GM19372 (cell line): ENCODE data around the gene SCYL2.
"Not testable (repeated sequence)": the region's sequence is repeated elsewhere in the genome, so short reads cannot be mapped to it uniquely, and the experiment has no call there.

ENCODE experiments used
- ATAC-seq: cut with Tn5 transposase; IDR thresholded peaks from one replicate; pipeline ENCODE4 v1.9.1; 2021; ENCODE audit warnings: mild to moderate bottlenecking, low read depth, moderate library complexity; ENCODE audit not compliant: unreplicated experiment

The SCYL2 gene

DNA sequence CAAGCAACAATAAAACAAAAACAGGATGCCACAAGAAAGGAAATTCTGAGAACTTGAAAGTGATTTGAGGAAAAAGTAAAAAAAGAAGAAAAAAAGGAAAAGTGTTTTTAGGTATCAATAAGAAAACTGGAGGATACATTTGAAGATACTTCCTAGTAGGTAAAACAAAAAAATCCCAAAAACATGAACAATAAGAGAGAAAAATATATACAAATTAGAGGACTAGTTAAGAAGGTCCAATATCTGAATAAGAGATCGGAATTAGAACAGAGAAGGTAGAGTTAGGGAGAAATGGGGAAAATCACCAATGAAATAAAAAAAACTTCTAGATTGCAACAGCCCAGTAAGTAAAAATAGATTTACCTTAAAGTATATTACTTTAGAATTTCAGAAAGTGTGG, 8.8 kb upstream of the SCYL2 start:
- no peak for ATAC-seq

GRCh38 chr12:100263131-100263530, 3.8 kb upstream of the SCYL2 start:
- ATAC-seq = no peak

- ATAC-seq = not testable (repeated sequence)
Observed at GRCh38 chr12:100265107-100265506, 1.9 kb upstream of the SCYL2 start.

DNA sequence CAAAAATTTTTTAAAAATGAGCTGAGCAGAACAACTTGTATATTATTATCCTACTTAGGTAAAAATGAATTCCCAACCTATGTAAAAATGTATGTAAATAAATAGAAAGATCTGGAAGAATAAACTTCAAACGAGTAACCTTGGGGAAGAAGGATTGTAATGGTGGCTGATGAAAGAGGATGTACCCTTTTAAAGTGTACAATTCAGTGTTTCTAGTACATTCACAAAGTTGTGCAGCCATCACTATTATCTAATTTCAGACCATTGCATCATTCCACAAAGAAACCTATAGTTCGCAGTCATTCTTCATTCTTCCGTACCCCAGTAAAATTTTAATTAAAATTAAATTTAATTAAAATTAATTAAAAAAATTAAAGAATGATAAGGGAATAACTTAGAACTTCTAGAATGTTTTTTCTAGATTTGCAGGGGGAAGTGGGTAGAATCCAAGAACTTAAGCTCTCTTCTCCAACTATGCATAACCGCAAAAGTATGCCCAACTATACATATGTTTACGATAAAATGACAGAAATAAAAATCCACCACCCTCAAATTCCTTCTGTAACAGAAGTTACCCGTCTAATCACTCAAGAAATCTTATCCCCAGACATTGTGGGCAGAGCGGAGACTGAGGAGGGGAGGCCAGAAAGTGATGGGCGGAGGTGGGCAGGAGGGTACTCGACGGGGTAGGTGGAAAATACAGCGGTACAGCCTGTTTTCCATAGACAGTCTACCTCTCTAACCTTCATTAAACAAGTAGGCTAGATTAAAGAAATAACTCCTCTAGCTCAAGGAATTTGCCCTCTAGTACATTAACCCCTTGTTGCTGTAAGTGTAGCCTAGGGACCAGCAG, 1.0 kb upstream of the SCYL2 start:
- ATAC-seq = peak; percentile 5

DNA sequence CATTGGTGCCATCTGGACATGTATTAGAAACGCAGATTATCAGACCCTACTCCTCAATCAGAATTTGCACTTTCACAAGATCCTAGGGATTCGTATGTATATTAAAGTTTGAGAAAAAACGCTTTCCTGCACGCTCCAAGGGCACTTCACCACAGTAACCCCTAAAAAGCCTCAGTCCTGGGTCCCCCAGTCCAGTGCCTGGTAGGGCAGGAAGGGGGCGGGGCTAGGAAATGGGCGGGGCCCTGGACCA, 467 bp upstream of the SCYL2 start:
- ATAC-seq = peak; percentile 79

DNA sequence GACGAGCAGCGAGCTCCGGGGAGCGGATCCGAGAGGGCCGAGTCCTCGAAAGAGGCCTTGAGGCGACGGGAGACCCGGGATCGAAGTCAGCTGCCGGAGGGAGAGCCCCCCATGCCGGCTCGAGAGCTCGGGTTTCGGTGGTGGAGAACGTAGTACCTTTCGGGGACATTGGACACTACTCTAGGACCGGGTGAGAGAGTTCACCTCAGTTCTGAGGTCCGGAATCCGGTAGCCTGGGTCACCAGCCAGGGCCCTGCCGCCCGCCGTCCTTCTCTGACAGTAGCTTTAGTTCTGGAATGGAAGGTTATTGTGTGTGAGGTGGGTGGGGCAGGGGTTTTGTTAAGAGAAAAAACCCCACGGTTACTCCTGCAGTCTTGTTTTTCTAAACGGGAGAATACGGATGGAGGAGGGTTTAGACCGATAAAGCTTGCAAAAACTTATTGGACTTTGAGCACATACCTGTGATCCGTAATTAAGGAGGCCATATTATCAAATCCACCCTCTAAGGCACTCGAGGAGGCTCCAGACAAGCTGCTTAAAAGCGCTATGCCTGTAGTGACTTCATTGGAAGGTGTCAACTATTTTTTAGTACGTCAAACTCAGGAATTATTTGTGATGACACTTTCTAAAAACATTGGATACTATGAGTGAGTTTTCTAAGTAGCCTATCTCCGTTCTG, 765 bp downstream of the SCYL2 start:
- ATAC-seq = peak; percentile 3

- no peak for ATAC-seq
Observed at GRCh38 chr12:100268835-100269564, 2.0 kb downstream of the SCYL2 start.

DNA sequence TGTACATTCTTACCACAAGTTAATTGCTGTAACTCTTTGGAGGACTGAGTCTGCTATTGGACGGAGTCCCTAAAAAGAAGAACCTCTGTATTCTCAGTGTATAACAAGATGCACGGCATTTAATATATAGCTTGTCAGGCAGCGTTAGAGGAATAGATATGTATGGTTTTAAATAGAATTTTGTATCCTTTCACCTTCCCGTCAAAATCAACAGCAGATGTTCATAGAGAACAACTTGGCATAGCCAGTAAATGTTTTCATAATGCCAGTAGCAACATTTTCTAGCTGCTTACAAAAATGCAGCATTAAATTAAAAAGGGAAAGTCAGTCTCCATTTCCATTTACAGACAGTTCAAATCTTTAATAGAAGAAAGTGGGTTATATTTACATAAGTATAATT, 6.8 kb downstream of the SCYL2 start:
- ATAC-seq = no peak

GRCh38 chr12:100274291-100274690, 7.3 kb downstream of the SCYL2 start:
- no peak for ATAC-seq

DNA sequence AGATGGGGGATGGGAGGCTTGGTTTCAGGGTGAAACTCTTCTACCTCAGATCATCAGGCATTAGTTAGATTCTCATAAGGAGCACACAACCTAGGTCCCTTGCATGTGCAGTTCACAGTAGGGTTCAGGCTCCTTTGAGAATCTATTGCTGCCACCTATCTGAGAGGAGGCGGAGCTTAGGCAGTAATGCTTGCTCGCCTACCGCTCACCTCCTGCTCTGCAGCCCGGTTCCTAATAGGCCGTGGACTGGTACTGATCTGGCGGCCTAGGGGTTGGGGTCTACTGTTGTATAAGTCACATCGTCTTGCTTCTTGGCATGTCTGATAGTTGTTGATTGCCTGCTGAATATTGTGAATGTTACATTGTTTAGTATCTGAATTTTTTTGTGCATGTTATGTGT, 12.2 kb downstream of the SCYL2 start:
- no peak for ATAC-seq

GRCh38 chr12:100279607-100280244, 12.7 kb downstream of the SCYL2 start:
- no peak for ATAC-seq

- ATAC-seq = not testable (repeated sequence)
Observed at GRCh38 chr12:100284556-100284955, 17.6 kb downstream of the SCYL2 start.

- ATAC-seq = no peak
Observed at GRCh38 chr12:100289038-100289437, 22.1 kb downstream of the SCYL2 start.

DNA sequence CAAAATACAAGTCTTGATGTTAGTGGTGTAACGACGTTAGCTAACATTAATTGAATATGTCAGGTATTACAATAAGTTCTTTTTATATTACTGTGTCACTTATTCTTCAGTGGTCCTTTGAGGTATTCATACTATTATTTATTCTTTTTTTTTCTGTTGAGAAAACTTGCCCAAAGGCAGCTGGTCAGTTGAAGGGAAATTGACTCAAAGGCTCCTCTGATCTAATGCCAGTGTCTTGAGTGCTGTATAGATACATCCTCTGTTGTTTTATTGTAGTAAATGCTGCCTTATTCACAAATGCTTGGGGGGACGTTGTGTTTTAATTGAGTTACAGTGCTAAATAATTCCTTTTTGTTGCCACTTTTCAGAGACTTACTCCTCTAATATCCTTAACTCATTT, 23.0 kb downstream of the SCYL2 start:
- ATAC-seq = no peak

- no peak for ATAC-seq
Observed at GRCh38 chr12:100293017-100293416, 26.0 kb downstream of the SCYL2 start.

GRCh38 chr12:100294366-100294765, 27.4 kb downstream of the SCYL2 start:
- ATAC-seq = not testable (repeated sequence)

DNA sequence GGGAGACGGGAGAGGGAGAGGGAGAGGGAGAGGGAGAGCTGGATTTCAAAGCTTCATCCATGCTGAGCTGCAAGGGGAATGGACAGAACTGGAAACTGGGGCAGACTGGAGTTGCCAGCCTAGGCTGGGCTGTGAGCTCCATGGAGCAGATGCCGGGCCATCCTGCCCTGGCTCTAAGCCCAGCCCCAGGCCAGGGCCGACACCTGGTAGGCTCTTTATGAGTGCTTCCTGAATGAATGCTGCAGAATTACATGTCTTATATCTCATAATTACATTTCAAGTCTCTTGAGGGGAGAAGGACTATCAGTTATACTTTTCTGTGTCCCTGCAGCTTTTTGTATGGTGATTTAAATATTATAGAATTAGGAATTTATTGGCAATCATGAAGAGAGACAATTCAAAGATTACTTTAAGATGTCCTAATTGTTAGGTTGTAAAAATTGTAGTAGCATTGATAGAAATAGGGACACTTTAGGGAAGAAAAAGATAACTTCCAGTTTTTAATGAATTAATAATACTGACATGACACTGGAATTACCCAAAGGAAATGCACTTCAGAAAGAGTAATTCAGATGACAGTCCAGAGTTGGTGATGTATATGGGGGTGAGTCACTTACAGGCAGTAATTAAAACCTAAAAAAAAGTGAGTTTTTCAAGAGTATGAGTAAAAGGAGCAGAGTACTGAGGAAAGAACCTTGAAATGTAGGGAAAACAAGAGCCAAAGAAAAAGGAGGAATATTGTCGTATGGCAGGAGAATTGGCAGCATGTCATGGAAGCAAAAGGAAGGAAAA, 29.0 kb downstream of the SCYL2 start:
- ATAC-seq = no peak

- ATAC-seq = no peak
Observed at GRCh38 chr12:100302081-100302480, 35.1 kb downstream of the SCYL2 start.

DNA sequence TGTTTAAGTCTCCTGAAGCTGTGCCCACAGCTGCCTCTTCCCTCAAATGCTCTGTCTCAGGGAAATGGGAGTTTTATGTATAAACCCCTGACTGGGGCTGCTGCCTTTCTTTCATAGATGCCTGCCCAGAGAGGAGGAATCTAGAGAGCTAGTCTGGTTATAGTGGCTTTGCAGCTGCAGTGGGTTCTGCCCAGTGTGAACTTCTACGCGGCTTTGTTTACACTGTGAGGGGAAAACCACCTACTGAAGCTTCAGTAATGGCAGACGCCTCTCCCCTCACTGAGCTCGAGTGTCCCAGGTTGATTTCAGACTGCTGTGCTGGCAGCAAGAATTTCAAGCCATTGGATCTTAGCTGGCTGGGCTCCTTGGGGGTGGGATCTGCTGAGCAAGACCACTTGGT, 36.9 kb downstream of the SCYL2 start:
- no peak for ATAC-seq

DNA sequence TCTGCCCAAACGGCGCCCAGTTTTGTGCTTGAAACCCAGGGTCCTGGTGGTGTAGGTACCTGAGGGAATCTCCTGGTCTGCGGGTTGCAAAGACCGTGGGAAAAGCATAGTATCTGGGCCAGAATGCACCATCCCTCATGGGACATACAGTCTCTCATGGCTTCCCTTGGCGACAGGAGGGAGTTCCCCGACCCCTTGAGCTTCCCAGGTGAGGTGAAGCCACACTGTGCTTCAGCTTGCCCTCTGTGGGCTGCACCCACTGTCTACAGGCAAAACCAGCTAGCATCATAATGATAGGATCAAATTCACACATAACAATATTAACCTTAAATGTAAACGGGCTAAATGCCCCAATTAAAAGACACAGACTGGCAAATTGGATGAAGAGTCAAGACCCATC, 37.4 kb downstream of the SCYL2 start:
- not testable (repeated sequence) for ATAC-seq
